IMR-90 (cell line): Measurements from ENCODE around the gene EIF1B. TPM values are rescaled to one million over a fixed set of nuclear protein-coding genes. Genes with fewer than 3 reads are reported as not detected.

Source experiments
- ATAC-seq: fragments of 200-7000 bp; cut with Tn5 transposase; 2 replicates; pipeline ENCODE4 v1.9.1; 2020; ENCODE audit warnings: low read depth, mild to moderate bottlenecking, moderate library complexity
- BruUV-seq: library from RNA; stranded (reverse); fragments of 400-500 nt; replicated peaks from 2 replicates; lab custom pipeline; 2021; lab: Mats Ljungman, UMichigan
- CTCF ChIA-PET: fragments of 300-600 bp; formaldehyde crosslinking; extraction: SDS; loops from one replicate; lab custom pipeline; 2021; ENCODE audit warnings: antibody characterized with exemption; lab: Yijun Ruan, JAX
- POLR2A ChIA-PET: fragments of 300-600 bp; sonication (Branson Sonifier 250); formaldehyde crosslinking; loops from one replicate; lab custom pipeline; 2022; ENCODE audit warnings: antibody characterized with exemption; ENCODE audit not compliant: unreplicated experiment; lab: Charles Lee
- DNase-seq: peaks from one replicate; pipeline ENCODE4 v3.0.0; 2013
- H2AFZ ChIP-seq: replicated peaks from 2 replicates; pipeline ENCODE3; 2013; ENCODE audit warnings: low read length, mild to moderate bottlenecking; ENCODE audit not compliant: poor library complexity
- H2AK5ac ChIP-seq: 2 replicates; pipeline ENCODE4 v1.6.1; 2013; ENCODE audit warnings: low read depth, low read length, inconsistent platforms
- H2AK9ac ChIP-seq: replicated peaks from 2 replicates; pipeline ENCODE3; 2013; ENCODE audit warnings: mild to moderate bottlenecking, low read depth, low read length, moderate library complexity; ENCODE audit not compliant: poor library complexity
- H2BK120ac ChIP-seq: 2 replicates; pipeline ENCODE4 v1.6.1; 2013; ENCODE audit warnings: low read depth, low read length, inconsistent platforms
- H2BK15ac ChIP-seq: 3 replicates; pipeline ENCODE4 v1.6.1; 2013; ENCODE audit warnings: low read depth, low read length, inconsistent platforms
- H2BK20ac ChIP-seq: 2 replicates; pipeline ENCODE4 v1.6.1; 2013; ENCODE audit warnings: low read depth, mild to moderate bottlenecking, inconsistent platforms, low read length, moderate library complexity
- H2BK5ac ChIP-seq: 2 replicates; pipeline ENCODE4 v1.6.1; 2013; ENCODE audit warnings: mild to moderate bottlenecking, low read depth, low read length, inconsistent platforms; ENCODE audit not compliant: poor library complexity, severe bottlenecking
- H3K14ac ChIP-seq: replicated peaks from 2 replicates; pipeline ENCODE4 v1.6.1; 2013; ENCODE audit warnings: low read depth, low read length, inconsistent platforms
- H3K18ac ChIP-seq: 2 replicates; pipeline ENCODE4 v1.6.1; 2013; ENCODE audit warnings: low read depth, low read length, control low read depth
- H3K23ac ChIP-seq: 2 replicates; pipeline ENCODE4 v1.6.1; 2013; ENCODE audit warnings: low read depth, low read length, inconsistent platforms
- H3K27ac ChIP-seq: 2 replicates; pipeline ENCODE4 v1.5.1; 2013; ENCODE audit warnings: mild to moderate bottlenecking, control low read depth, low read length; ENCODE audit not compliant: insufficient read depth
- H3K27me3 ChIP-seq: 2 replicates; pipeline ENCODE4 v1.6.1; 2013; ENCODE audit warnings: low read length; ENCODE audit not compliant: control insufficient read depth, insufficient read depth
- H3K36me3 ChIP-seq: 2 replicates; pipeline ENCODE4 v1.6.1; 2013; ENCODE audit warnings: low read length, mixed read lengths; ENCODE audit not compliant: control insufficient read depth, insufficient read depth
- H3K4ac ChIP-seq: 2 replicates; pipeline ENCODE4 v1.6.1; 2013; ENCODE audit warnings: low read depth, low read length, inconsistent platforms
- H3K4me1 ChIP-seq: 2 replicates; pipeline ENCODE4 v1.6.1; 2013; ENCODE audit warnings: low read length, mixed read lengths; ENCODE audit not compliant: control insufficient read depth, insufficient read depth
- H3K4me2 ChIP-seq: 2 replicates; pipeline ENCODE4 v1.6.1; 2013; ENCODE audit warnings: low read depth, mild to moderate bottlenecking, control low read depth, low read length, moderate library complexity
- H3K4me3 ChIP-seq: 2 replicates; pipeline ENCODE4 v1.5.1; 2013; ENCODE audit warnings: low read depth, mild to moderate bottlenecking, control low read depth, low read length, moderate library complexity; ENCODE audit not compliant: insufficient read depth
- H3K56ac ChIP-seq: 2 replicates; pipeline ENCODE4 v1.6.1; 2013; ENCODE audit warnings: low read length, inconsistent platforms; ENCODE audit not compliant: insufficient read depth; ENCODE audit errors: extremely low read depth
- H3K79me1 ChIP-seq, 2 experiments: 2 replicates each; pipeline ENCODE4 v1.6.1; 2013; ENCODE audit warnings: low read length in 2 of 2, inconsistent platforms in 1 of 2, low read depth in 1 of 2
- H3K9ac ChIP-seq: 2 replicates; pipeline ENCODE4 v1.6.1; 2013; ENCODE audit warnings: low read depth, low read length, control low read depth
- H3K9me1 ChIP-seq: 2 replicates; pipeline ENCODE4 v1.6.1; 2013; ENCODE audit warnings: low read length, inconsistent platforms; ENCODE audit not compliant: insufficient read depth
- H3K9me3 ChIP-seq: 2 replicates; pipeline ENCODE4 v1.6.1; 2013; ENCODE audit warnings: low read length; ENCODE audit not compliant: control insufficient read depth, insufficient read depth
- H4K20me1 ChIP-seq: 2 replicates; pipeline ENCODE4 v1.6.1; 2013; ENCODE audit warnings: low read length, inconsistent platforms; ENCODE audit not compliant: insufficient read depth
- H4K5ac ChIP-seq: 2 replicates; pipeline ENCODE4 v1.6.1; 2013; ENCODE audit warnings: mild to moderate bottlenecking, low read depth, low read length, control low read depth
- H4K8ac ChIP-seq, 2 experiments: 2 replicates each; pipeline ENCODE4 v1.6.1; 2013; ENCODE audit warnings: low read depth in 2 of 2, low read length in 2 of 2, control low read depth in 1 of 2, inconsistent platforms in 1 of 2
- H4K91ac ChIP-seq: 2 replicates; pipeline ENCODE4 v1.6.1; 2013; ENCODE audit warnings: low read depth, low read length, inconsistent platforms; ENCODE audit not compliant: insufficient read depth
- CEBPB ChIP-seq: IDR thresholded peaks from 2 replicates; pipeline ENCODE4 v1.6.1; 2012; ENCODE audit warnings: low read depth, low read length, improper control_type of control experiment
- CTCF ChIP-seq: conservative IDR thresholded peaks from 2 replicates; pipeline ENCODE4 v1.5.1; 2012; ENCODE audit warnings: mild to moderate bottlenecking, low read depth, low read length, improper control_type of control experiment
- MAFK ChIP-seq: IDR thresholded peaks from 2 replicates; pipeline ENCODE4 v1.6.1; 2012; ENCODE audit warnings: low read depth, low read length, improper control_type of control experiment
- MAZ ChIP-seq: IDR thresholded peaks from 2 replicates; pipeline ENCODE4 v1.6.1; 2012; ENCODE audit warnings: low read depth, mild to moderate bottlenecking, low read length, improper control_type of control experiment, moderate library complexity, borderline replicate concordance
- WGBS, 2 experiments: methylation state at CpG; one replicate each; pipeline versions ENCODE4 v1.1.5 to v1.1.7; 2013; ENCODE audit warnings: missing lambda C conversion rate in 2 of 2; ENCODE audit not compliant: insufficient read length in 1 of 2; ENCODE audit errors: extremely low coverage in 2 of 2; 5-methylcytosine and 5-hydroxymethylcytosine counted together
- dilution Hi-C: fragments of 300-500 bp; cut with HindIII; formaldehyde crosslinking; loops from one replicate; pipeline ENCODE4 v1.14.3; 2018; ENCODE audit warnings: low sequenced_read_pairs; ENCODE audit not compliant: unreplicated experiment
- in situ Hi-C: fragments of 300-500 bp; cut with MboI; formaldehyde crosslinking; loops from 3 replicates; pipeline ENCODE4 v1.14.3; 2019; ENCODE audit warnings: low sequenced_read_pairs, inconsistent platforms, mixed read lengths
- intact Hi-C: fragments of 100-400 bp; cut with micrococcal nuclease; formaldehyde crosslinking; loops from 2 replicates; pipeline ENCODE4 v1.10.0; 2022
- polyA plus RNA-seq, 3 experiments: library from polyadenylated mRNA; depleted of rRNA; stranded (reverse); fragments of >200 nt; gene quantifications; 2 replicates each; pipeline ENCODE4 v1.2.3, GENCODE V29; 2012; ENCODE audit warnings: low replicate concordance in 1 of 3
- total RNA-seq: library from RNA; depleted of rRNA; stranded (reverse); fragments of >200 nt; gene quantifications from 2 replicates; pipeline ENCODE4 v1.2.3, GENCODE V29; 2012

EIF1B gene
- total and polyA plus RNA-seq, 2 of the 4 experiments (the other 2 are of a cell fraction) = 11.3 to 25.9 TPM

GRCh38 chr3:40324621-40325020 is 15.1 kb downstream of the EIF1B start:
- no peaks in the 10 kb centered on the region for H3K9me1 ChIP-seq
- H3K27ac ChIP-seq = no peak overlapping the region
- H4K91ac ChIP-seq = no peak overlapping the region
- no peak overlapping the region for H2BK20ac ChIP-seq
- H2BK120ac ChIP-seq = no peak overlapping the region
- H3K14ac ChIP-seq = no peak overlapping the region
- no peak for ATAC-seq
- no peaks in the 10 kb centered on the region for H4K20me1 ChIP-seq
- BruUV-seq = no TSS peak
- H2BK15ac ChIP-seq = no peak overlapping the region
- POLR2A ChIA-PET = no interaction called here
- no peak overlapping the region for H3K9ac ChIP-seq
- intact Hi-C loops (loop anchor here (5.0 to 10.0 kb wide), 2 partner anchors 113 to 1370 kb away; no protein-coding TSS in a partner anchor), dilution Hi-C loops (no loop called here), in situ Hi-C loops (loop anchor here (10.0 to 25.0 kb wide), 3 partner anchors 263 to 1550 kb away; partner anchors contain the start of gene CTNNB1)
- H4K8ac ChIP-seq = no peak overlapping the region
- H3K56ac ChIP-seq = no peak overlapping the region
- H3K23ac ChIP-seq = no peak overlapping the region
- no peak overlapping the region for H3K4ac ChIP-seq
- H3K4me2 ChIP-seq = no peak overlapping the region
- H2AK5ac ChIP-seq = no peak overlapping the region
- H2AFZ ChIP-seq = no peak overlapping the region
- DNase-seq = no peak
- H2AK9ac ChIP-seq = no peak overlapping the region
- H3K4me3 ChIP-seq = no peak overlapping the region
- H3K4me1 ChIP-seq = no peaks in the 10 kb centered on the region
- no peak for TF ChIP-seq MAZ
- TF ChIP-seq CTCF = no peak
- TF ChIP-seq CEBPB = no peak
- TF ChIP-seq MAFK = no peak
- H3K79me1 ChIP-seq = no peaks in the 10 kb centered on the region
- no peaks in the 10 kb centered on the region for H3K9me3 ChIP-seq
- CTCF ChIA-PET = no interaction called here
- no peaks in the 10 kb centered on the region for H3K36me3 ChIP-seq
- H4K5ac ChIP-seq = no peak overlapping the region
- no peak overlapping the region for H2BK5ac ChIP-seq
- no CpG with 5 or more reads among the region's 4 CpGs for WGBS, 2 experiments
- H3K18ac ChIP-seq = no peak overlapping the region
- peaks cover 5% of the 10 kb centered on the region; the same call in 1 of the 2 replicates for H3K27me3 ChIP-seq
